K562 (cell line): Measurements from ENCODE around the gene ACBD5. TPM values are rescaled to one million over a fixed set of nuclear protein-coding genes. Genes with fewer than 3 reads are reported as not detected.

Source experiments
- CBFA2T3 ChIP-seq: fragments of 450-650 bp; IDR thresholded peaks from 2 replicates; pipeline ENCODE4 v1.6.1; 2017
- GABPA ChIP-seq: fragments of 200-800 bp; sonication (Bioruptor generic); conservative IDR thresholded peaks from 2 replicates; pipeline ENCODE4 v1.6.1; 2016; ENCODE audit warnings: low read depth, missing genetic modification characterization, missing compliant biosample characterization
- LARP7 ChIP-seq: fragments of 450-650 bp; IDR thresholded peaks from 2 replicates; pipeline ENCODE4 v1.6.1; 2016
- NCOR1 ChIP-seq: fragments of 450-650 bp; IDR thresholded peaks from 2 replicates; pipeline ENCODE4 v1.6.1; 2016; ENCODE audit warnings: mild to moderate bottlenecking, moderate library complexity
- RCOR1 ChIP-seq, 2 experiments: IDR thresholded peaks; 2 replicates each; pipeline ENCODE4 v1.6.1; 2012; ENCODE audit warnings: low read depth in 2 of 2, low read length in 2 of 2, borderline replicate concordance in 1 of 2, improper control_type of control experiment in 1 of 2
- TARDBP ChIP-seq: fragments of 450-650 bp; IDR thresholded peaks from 2 replicates; pipeline ENCODE4 v1.6.1; 2016
- TEAD2 ChIP-seq: fragments of 450-650 bp; IDR thresholded peaks from 2 replicates; pipeline ENCODE4 v1.6.1; 2016; ENCODE audit warnings: missing genetic modification characterization, control low read depth, missing compliant biosample characterization
- TFAM ChIP-seq: fragments of 250-450 bp; sonication (Bioruptor Pico); conservative IDR thresholded peaks from 2 replicates; pipeline ENCODE4 v1.5.0; 2021; ENCODE audit warnings: mild to moderate bottlenecking, moderate library complexity
- U2AF1 ChIP-seq: fragments of 200-400 bp; formaldehyde crosslinking; optimal IDR thresholded peaks from 2 replicates; pipeline ENCODE3; 2017; ENCODE audit warnings: mild to moderate bottlenecking, low read depth, low read length, moderate library complexity
- ZNF184 ChIP-seq: sonication (generic); formaldehyde crosslinking; IDR thresholded peaks from 2 replicates; pipeline ENCODE4 v1.5.0; 2020; ENCODE audit warnings: missing genetic modification reagents
- polyA plus RNA-seq, 8 experiments: library from polyadenylated mRNA; depleted of rRNA in 4 of 8; stranded (reverse) in 5 of 8; unstranded in 3 of 8; fragments of >200 nt; fragmentation: Nextera tagmentation in 2 of 8; fragmentation: Illumina TruSeq in 1 of 8; extraction: Ambion mirVana in 2 of 8; extraction: Trizol in 1 of 8; gene quantifications; 2 replicates each; pipeline versions ENCODE4 v1.2.1 to v1.2.3, GENCODE V29; 2011 to 2014; ENCODE audit warnings: inconsistent platforms in 1 of 8, missing spikeins in 1 of 8
- total RNA-seq, 7 experiments: library from RNA; depleted of rRNA in 6 of 7; stranded (reverse); fragments of >200 nt in 6 of 7; fragmentation: Illumina TruSeq in 2 of 7; extraction: Trizol in 2 of 7; gene quantifications; 2 replicates each; pipeline versions ENCODE4 v1.2.1 to v1.2.3, GENCODE V29; 2011 to 2021; ENCODE audit warnings: low replicate concordance in 1 of 7
- TF ChIP-seq, protein P1 (sequence below): sonication (generic); formaldehyde crosslinking; IDR thresholded peaks from 2 replicates; pipeline ENCODE4 v1.8.1; 2023; ENCODE audit warnings: mild to moderate bottlenecking, missing genetic modification reagents
- TF ChIP-seq, protein P2 (sequence below): fragments of 450-650 bp; formaldehyde crosslinking; IDR thresholded peaks from 2 replicates; pipeline ENCODE4 v1.4.0; 2020; ENCODE audit warnings: mild to moderate bottlenecking, moderate library complexity
- TF ChIP-seq, protein P3 (sequence below): sonication (generic); formaldehyde crosslinking; IDR thresholded peaks from 2 replicates; pipeline ENCODE4 v1.8.0; 2023; ENCODE audit warnings: missing genetic modification reagents, mild to moderate bottlenecking, borderline replicate concordance
- TF ChIP-seq, protein P4 (sequence below), 2 experiments: fragments of 450-650 bp in 1 of 2; sonication (generic) in 1 of 2; formaldehyde crosslinking; conservative IDR thresholded peaks; 2 replicates each; pipeline versions ENCODE4 v1.4.0 to v1.8.1; 2020 to 2022; ENCODE audit warnings: mild to moderate bottlenecking in 1 of 2, missing genetic modification reagents in 1 of 2

The ACBD5 gene
- total and polyA plus RNA-seq, 9 of the 15 experiments (the other 6 are each of a cell fraction or from before 2014, with no cell fraction given): 1.5 to 10.3 (median 7.8) TPM

DNA sequence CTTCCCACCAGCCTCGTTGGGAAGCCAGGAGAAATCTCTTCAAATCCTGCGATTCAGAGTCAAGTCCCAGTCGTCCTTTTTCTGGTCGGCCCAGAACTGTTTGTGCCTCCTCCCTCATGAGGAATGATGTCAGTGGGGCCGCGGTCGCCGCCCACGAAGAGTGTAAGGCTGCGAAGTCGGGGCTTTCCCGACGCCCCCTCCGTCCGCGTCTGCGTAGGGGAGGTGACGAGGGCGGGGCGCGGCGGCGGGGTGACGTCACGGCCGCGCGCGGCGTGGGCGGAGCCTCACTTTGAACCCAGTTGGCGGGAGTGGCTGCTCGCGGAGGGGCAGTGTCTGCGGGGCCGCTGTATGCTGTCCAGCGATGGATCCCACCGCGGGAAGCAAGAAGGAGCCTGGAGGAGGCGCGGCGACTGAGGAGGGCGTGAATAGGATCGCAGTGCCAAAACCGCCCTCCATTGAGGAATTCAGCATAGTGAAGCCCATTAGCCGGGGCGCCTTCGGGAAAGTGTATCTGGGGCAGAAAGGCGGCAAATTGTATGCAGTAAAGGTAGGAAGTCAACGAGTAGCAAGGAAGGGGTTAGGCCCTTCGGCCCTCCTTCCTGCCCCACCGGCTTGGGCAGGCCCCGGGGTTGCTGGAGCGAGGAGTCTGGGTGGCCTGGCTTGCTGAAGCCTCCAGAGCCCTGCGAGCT is 85.4 kb downstream of the ACBD5 start, which contains the start of gene MASTL (continued):
- peak in 1 of 2 experiments; percentile 16; a peak in 1 of 4 replicates for TF ChIP-seq RCOR1 (IDR thresholded peaks at IDR 0.05; ENCODE audit: borderline replicate concordance in 1 of 2, low read depth in 2 of 2, low read length in 2 of 2)
- TF ChIP-seq, protein P1, sequence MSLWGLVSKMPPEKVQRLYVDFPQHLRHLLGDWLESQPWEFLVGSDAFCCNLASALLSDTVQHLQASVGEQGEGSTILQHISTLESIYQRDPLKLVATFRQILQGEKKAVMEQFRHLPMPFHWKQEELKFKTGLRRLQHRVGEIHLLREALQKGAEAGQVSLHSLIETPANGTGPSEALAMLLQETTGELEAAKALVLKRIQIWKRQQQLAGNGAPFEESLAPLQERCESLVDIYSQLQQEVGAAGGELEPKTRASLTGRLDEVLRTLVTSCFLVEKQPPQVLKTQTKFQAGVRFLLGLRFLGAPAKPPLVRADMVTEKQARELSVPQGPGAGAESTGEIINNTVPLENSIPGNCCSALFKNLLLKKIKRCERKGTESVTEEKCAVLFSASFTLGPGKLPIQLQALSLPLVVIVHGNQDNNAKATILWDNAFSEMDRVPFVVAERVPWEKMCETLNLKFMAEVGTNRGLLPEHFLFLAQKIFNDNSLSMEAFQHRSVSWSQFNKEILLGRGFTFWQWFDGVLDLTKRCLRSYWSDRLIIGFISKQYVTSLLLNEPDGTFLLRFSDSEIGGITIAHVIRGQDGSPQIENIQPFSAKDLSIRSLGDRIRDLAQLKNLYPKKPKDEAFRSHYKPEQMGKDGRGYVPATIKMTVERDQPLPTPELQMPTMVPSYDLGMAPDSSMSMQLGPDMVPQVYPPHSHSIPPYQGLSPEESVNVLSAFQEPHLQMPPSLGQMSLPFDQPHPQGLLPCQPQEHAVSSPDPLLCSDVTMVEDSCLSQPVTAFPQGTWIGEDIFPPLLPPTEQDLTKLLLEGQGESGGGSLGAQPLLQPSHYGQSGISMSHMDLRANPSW (CRISPR knock-in tag): no peak
- TF ChIP-seq, protein P2, sequence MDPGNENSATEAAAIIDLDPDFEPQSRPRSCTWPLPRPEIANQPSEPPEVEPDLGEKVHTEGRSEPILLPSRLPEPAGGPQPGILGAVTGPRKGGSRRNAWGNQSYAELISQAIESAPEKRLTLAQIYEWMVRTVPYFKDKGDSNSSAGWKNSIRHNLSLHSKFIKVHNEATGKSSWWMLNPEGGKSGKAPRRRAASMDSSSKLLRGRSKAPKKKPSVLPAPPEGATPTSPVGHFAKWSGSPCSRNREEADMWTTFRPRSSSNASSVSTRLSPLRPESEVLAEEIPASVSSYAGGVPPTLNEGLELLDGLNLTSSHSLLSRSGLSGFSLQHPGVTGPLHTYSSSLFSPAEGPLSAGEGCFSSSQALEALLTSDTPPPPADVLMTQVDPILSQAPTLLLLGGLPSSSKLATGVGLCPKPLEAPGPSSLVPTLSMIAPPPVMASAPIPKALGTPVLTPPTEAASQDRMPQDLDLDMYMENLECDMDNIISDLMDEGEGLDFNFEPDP (CRISPR knock-in tag): no peak
- peak; percentile 71; the same call in 1 of the 2 replicates for TF ChIP-seq TARDBP
- no peak for TF ChIP-seq U2AF1
- no peak for TF ChIP-seq ZNF184 (CRISPR knock-in tag)
- TF ChIP-seq CBFA2T3: no peak
- TF ChIP-seq, protein P3, sequence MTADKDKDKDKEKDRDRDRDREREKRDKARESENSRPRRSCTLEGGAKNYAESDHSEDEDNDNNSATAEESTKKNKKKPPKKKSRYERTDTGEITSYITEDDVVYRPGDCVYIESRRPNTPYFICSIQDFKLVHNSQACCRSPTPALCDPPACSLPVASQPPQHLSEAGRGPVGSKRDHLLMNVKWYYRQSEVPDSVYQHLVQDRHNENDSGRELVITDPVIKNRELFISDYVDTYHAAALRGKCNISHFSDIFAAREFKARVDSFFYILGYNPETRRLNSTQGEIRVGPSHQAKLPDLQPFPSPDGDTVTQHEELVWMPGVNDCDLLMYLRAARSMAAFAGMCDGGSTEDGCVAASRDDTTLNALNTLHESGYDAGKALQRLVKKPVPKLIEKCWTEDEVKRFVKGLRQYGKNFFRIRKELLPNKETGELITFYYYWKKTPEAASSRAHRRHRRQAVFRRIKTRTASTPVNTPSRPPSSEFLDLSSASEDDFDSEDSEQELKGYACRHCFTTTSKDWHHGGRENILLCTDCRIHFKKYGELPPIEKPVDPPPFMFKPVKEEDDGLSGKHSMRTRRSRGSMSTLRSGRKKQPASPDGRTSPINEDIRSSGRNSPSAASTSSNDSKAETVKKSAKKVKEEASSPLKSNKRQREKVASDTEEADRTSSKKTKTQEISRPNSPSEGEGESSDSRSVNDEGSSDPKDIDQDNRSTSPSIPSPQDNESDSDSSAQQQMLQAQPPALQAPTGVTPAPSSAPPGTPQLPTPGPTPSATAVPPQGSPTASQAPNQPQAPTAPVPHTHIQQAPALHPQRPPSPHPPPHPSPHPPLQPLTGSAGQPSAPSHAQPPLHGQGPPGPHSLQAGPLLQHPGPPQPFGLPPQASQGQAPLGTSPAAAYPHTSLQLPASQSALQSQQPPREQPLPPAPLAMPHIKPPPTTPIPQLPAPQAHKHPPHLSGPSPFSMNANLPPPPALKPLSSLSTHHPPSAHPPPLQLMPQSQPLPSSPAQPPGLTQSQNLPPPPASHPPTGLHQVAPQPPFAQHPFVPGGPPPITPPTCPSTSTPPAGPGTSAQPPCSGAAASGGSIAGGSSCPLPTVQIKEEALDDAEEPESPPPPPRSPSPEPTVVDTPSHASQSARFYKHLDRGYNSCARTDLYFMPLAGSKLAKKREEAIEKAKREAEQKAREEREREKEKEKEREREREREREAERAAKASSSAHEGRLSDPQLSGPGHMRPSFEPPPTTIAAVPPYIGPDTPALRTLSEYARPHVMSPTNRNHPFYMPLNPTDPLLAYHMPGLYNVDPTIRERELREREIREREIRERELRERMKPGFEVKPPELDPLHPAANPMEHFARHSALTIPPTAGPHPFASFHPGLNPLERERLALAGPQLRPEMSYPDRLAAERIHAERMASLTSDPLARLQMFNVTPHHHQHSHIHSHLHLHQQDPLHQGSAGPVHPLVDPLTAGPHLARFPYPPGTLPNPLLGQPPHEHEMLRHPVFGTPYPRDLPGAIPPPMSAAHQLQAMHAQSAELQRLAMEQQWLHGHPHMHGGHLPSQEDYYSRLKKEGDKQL (CRISPR knock-in tag): no peak; the same call in 1 of the 2 replicates
- TF ChIP-seq NCOR1: peak; percentile 20
- TF ChIP-seq GABPA: no peak
- no peak for TF ChIP-seq TEAD2
- no peak for TF ChIP-seq LARP7
- no peak for TF ChIP-seq TFAM (CRISPR knock-in tag)
- TF ChIP-seq, protein P4, sequence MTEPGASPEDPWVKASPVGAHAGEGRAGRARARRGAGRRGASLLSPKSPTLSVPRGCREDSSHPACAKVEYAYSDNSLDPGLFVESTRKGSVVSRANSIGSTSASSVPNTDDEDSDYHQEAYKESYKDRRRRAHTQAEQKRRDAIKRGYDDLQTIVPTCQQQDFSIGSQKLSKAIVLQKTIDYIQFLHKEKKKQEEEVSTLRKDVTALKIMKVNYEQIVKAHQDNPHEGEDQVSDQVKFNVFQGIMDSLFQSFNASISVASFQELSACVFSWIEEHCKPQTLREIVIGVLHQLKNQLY (CRISPR knock-in tag; conservative IDR thresholded peaks at IDR 0.05): no peak
